Peyer's patch (tissue), 4 donors: ENCODE measurements around the gene KDM2A. TPM values are rescaled to one million over a fixed set of nuclear protein-coding genes. Genes with fewer than 3 reads are reported as not detected.
A peak's percentile ranks its signal among the peaks of the same experiment; 100 is the strongest.

Experiments
- DNase-seq, 3 donors: peaks; one replicate each; pipeline ENCODE4 v3.0.0-alpha.2; 2017 to 2019
- H3K27ac ChIP-seq, 4 donors: fragments of 200-600 bp; sonication (generic); one replicate each; pipeline ENCODE4 v1.5.1; 2016 to 2019
- H3K27me3 ChIP-seq, 2 donors: fragments of 200-600 bp; sonication (generic); one replicate each; pipeline ENCODE4 v1.5.1; 2019
- H3K36me3 ChIP-seq, 3 donors: fragments of 200-600 bp; sonication (generic); one replicate each; pipeline ENCODE4 v1.5.1; 2016 to 2019
- H3K4me1 ChIP-seq, 4 donors: fragments of 200-600 bp; sonication (generic); one replicate each; pipeline ENCODE4 v1.5.1; 2016 to 2019
- H3K4me3 ChIP-seq, 4 donors: fragments of 200-600 bp; sonication (generic); 1 replicate in 3 of 4; 2 replicates in 1 of 4; pipeline ENCODE4 v1.5.1; 2016 to 2019; ENCODE audit warnings: mild to moderate bottlenecking in 1 of 4
- H3K9me3 ChIP-seq, 4 donors: fragments of 200-600 bp; sonication (generic); one replicate each; pipeline ENCODE4 v1.5.1; 2016 to 2019; ENCODE audit warnings: mild to moderate bottlenecking in 1 of 4
- POLR2A ChIP-seq, 2 donors: fragments of 450-650 bp; IDR thresholded peaks; one replicate each; pipeline ENCODE4 v1.5.1; 2017; ENCODE audit warnings: antibody characterized with exemption in 2 of 2, mild to moderate bottlenecking in 2 of 2, moderate library complexity in 2 of 2
- total RNA-seq, 4 donors: library from RNA; depleted of rRNA; stranded (reverse); fragments of >200 nt; gene quantifications; one replicate each; pipeline ENCODE4 v1.1.0, GENCODE V29; 2016
- TF ChIP-seq, protein P1 (sequence below), 6 experiments: fragments of 450-650 bp in 4 of 6; fragments of 200-600 bp in 2 of 6; sonication (generic) in 1 of 6; IDR thresholded peaks; one replicate each; pipeline ENCODE4 v1.5.1; 2017 to 2019; ENCODE audit warnings: antibody characterized with exemption in 6 of 6, mild to moderate bottlenecking in 3 of 6, moderate library complexity in 1 of 6

KDM2A gene
- total RNA-seq, 4 donors from 2014 or later = 76.7 to 225 (median 105) TPM

GRCh38 chr11:67270256-67271204, 151.5 kb downstream of the KDM2A start:
- Histone ChIP-seq H3K4me1 (peaks cover 19 to 86% (median 81%) of the 10 kb centered on the region in 4 donors), H3K27me3 (no peaks in the 10 kb centered on the region), H3K9me3 (no peaks in the 10 kb centered on the region), H3K36me3 (peaks cover 0 to 21% (median 0%) of the 10 kb centered on the region in 3 donors), H3K27ac (peak overlapping the region; percentile 90 to 100 (median 98)), H3K4me3 (peak overlapping the region; percentile 23 to 97 (median 82))
- peak; percentile 56 to 70 (median 61) for DNase-seq
- TF ChIP-seq POLR2A (IDR thresholded peaks at IDR 0.05) = no peak
- TF ChIP-seq, protein P1, sequence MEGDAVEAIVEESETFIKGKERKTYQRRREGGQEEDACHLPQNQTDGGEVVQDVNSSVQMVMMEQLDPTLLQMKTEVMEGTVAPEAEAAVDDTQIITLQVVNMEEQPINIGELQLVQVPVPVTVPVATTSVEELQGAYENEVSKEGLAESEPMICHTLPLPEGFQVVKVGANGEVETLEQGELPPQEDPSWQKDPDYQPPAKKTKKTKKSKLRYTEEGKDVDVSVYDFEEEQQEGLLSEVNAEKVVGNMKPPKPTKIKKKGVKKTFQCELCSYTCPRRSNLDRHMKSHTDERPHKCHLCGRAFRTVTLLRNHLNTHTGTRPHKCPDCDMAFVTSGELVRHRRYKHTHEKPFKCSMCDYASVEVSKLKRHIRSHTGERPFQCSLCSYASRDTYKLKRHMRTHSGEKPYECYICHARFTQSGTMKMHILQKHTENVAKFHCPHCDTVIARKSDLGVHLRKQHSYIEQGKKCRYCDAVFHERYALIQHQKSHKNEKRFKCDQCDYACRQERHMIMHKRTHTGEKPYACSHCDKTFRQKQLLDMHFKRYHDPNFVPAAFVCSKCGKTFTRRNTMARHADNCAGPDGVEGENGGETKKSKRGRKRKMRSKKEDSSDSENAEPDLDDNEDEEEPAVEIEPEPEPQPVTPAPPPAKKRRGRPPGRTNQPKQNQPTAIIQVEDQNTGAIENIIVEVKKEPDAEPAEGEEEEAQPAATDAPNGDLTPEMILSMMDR (IDR thresholded peaks at IDR 0.05) = no peak

DNA sequence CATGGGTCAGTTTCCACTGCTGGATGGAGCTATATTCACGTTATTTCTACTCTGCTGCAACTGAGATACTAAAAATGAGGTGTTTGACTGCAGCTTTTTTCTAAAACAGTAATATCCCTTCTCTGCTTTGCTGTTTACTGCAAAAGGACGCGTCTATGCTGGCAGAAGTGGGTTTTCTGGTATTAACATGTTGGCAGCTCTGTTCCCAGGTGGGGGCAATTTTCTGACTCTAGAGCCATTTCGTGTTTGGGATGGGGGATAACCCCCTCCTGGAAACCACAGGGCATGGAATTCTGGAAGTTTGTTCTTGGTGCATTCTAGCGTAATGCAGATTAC, 152.1 kb downstream of the KDM2A start:
- TF ChIP-seq POLR2A (IDR thresholded peaks at IDR 0.05) = no peak
- TF ChIP-seq, protein P1 (IDR thresholded peaks at IDR 0.05) = no peak
- H3K27ac ChIP-seq = peak overlapping the region; percentile 57 to 100 (median 84)
- no peaks in the 10 kb centered on the region for H3K27me3 ChIP-seq
- no peak for DNase-seq
- peaks cover 0 to 21% (median 0%) of the 10 kb centered on the region in 3 donors for H3K36me3 ChIP-seq
- peaks cover 25 to 86% (median 83%) of the 10 kb centered on the region in 4 donors for H3K4me1 ChIP-seq
- H3K9me3 ChIP-seq = no peaks in the 10 kb centered on the region
- H3K4me3 ChIP-seq = peak overlapping the region in 3 of 4 donors; percentile 72 to 97 (median 92)

DNA sequence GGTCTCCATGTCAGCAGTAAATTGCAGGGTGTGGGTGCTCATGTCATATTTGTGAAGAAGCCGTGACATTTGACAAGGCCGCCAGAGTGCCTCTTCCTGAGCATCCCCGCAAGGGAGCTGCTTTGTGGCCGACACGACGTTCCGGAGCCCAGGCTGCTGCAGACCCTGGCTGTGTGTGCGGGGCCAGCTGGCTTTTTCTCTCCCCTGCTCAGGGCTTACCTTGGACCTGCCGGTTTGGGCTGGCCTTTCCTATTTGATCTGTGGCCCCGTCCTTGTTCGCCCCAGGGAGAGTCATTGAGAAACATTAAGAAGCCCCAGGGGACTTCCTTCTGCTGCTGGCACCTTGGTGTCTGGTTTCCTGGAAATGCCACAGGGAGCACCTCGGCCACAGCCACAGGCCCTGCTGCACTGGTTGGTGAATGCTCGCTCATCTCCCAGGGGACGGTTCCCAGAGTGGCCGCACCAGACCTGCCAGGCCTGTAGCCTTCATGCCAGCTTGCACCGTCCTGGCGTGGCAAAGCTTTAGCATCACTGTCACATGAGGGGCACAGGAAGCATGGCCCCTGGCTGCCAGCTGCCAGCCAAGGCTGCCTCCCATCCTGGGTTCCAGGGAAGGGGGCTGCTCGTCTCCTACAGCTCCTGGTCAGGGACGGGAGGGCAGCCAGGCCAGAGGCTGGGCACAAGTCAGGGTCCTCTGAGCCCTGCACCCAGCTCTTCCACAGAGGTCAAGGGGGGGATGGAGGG, 152.7 kb downstream of the KDM2A start:
- no peak for TF ChIP-seq POLR2A (IDR thresholded peaks at IDR 0.05)
- TF ChIP-seq, protein P1 (IDR thresholded peaks at IDR 0.05) = no peak
- no peaks in the 10 kb centered on the region for H3K9me3 ChIP-seq
- H3K27me3 ChIP-seq = no peaks in the 10 kb centered on the region
- peak overlapping the region in 3 of 4 donors; percentile 7 to 92 (median 12) for H3K4me3 ChIP-seq
- peak; percentile 47 to 65 (median 60) for DNase-seq
- H3K27ac ChIP-seq = peak overlapping the region; percentile 57 to 100 (median 84)
- H3K36me3 ChIP-seq = peaks cover 0 to 21% (median 0%) of the 10 kb centered on the region in 3 donors
- H3K4me1 ChIP-seq = peaks cover 27 to 92% (median 88%) of the 10 kb centered on the region in 4 donors

- TF ChIP-seq, protein P1 (IDR thresholded peaks at IDR 0.05) = no peak
- no peak for TF ChIP-seq POLR2A (IDR thresholded peaks at IDR 0.05)
- Histone ChIP-seq H3K36me3 (peaks cover 0 to 21% (median 0%) of the 10 kb centered on the region in 3 donors), H3K27ac (peak overlapping the region; percentile 57 to 100 (median 84)), H3K4me3 (peak overlapping the region in 3 of 4 donors; percentile 7 to 92 (median 12)), H3K27me3 (no peaks in the 10 kb centered on the region), H3K9me3 (no peaks in the 10 kb centered on the region), H3K4me1 (peaks cover 27 to 100% (median 95%) of the 10 kb centered on the region in 4 donors)
- DNase-seq = peak; percentile 49 to 64 (median 62)
Measured at GRCh38 chr11:67272327-67273259, 153.5 kb downstream of the KDM2A start.
